GM04504 (cell line): ENCODE results near the gene TMEM129.
"Not testable (repeated sequence)": the region's sequence is repeated elsewhere in the genome, so short reads cannot be mapped to it uniquely, and the experiment has no call there.

Experiments used
- DNase-seq: peaks from one replicate; pipeline ENCODE4 v3.0.0-alpha.2; 2012; ENCODE audit warnings: low read depth

TMEM129 gene

DNA sequence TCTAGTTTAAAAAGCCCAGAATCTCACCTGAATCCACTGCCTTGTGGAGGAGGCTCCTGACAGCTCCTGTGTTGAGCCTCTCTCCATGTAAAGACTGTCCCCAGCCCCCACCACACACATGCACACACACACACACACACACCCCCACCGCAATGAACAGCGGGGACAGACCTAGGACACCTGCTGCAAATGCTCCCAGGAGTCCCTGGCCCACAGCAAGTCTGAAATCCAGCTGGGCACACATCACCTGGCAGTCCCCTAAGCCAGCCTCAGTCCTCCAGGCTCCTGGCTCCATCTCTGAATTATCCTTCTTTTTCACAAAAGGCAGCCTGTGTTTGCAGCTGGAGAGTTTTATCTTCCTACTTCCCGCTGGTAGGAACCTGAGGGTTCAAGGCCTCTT, 30.4 kb downstream of the TMEM129 start:
- no peak for DNase-seq

GRCh38 chr4:1686440-1687036, 34.6 kb downstream of the TMEM129 start:
- no peak for DNase-seq

DNA sequence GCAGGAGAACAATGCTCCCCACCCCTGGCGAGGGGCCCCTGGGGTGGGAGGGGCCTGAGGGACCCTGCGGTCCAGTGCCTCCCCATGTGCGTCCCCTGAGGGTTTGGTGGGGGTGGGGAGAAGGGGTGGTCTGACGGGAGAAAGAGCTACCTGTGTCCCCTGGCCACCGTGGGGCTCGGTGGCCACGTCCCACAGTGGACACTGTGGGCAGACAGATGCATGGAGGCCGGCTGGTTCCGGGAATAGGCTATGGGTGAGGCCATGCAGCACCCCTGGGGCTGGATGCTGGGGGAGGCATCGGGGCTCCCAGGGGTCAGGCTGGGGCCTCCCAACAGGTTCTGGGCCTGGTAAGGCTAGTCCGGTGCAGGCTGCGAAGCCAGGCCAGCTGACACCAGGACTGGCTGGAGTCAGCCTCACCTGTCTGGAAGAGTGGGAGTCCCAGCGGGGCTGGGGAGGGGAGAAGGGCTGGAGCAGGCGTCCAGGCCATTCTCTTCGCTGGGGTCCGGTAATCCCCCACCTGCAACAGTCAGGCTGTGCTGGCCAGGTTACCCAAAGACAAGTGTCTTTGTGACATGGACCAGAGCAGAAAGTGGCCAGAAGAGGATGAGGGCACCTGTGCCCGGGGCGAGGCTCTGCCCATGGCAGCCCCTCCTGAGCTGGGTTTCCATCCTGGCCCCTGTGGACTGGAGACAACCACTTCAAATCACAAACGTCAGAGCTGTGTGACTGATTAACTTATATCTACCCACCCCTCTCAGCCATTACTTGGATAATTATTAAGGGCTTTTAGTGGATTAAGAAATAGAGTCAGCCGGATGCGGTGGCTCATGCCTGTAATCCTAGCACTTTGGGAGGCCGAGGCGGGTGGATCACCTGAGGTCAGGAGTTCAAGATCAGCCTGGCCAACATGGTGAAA, 35.6 kb downstream of the TMEM129 start:
- DNase-seq = no peak

- DNase-seq = no peak
Observed at GRCh38 chr4:1684506-1685234, 36.5 kb downstream of the TMEM129 start.

DNA sequence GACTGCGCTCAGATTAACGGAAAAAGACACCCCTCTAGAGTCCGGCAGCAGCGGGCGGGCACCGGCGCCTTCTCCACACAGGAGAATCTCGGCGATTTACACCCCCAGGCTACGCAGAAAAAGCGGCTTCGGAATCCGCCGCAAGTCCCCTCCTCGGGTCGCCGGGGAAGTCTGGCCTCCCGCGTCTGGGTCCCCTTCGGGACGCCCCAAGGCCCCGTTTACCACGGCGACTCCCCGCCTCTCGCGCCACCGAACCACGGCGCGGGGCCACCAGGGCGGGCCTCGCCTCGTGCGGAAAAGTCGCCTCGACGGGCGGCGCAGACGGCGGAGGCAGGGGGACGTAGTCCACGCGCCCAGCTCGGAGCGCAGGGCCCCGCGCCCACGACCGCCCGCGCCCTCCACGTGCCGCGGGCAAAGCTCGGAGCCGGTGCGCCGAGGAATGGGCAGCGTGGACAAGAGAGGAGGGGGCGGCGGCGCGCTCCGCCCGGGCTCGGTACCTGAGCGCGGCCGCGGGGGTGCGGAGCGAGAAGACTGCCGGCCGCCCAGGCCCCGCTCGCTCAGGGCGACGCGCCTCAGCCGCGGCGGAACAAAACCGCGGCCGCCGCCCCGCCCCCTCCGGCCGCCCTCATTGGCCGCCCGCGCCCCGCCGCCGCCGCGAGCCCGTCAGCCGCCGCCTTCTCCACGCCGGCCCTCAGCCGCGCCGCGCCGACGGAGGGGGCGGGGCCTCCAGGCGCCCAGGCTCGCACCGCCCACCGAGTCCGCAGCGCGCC, 37.2 kb downstream of the TMEM129 start, which contains the start of gene FAM53A:
Gene FAM53A (minus strand): TSS at position 578 of the 770 bp plus-strand sequence. CDS start 15,572 bp downstream, outside the sequence.
- DNase-seq = peak; percentile 73

DNA sequence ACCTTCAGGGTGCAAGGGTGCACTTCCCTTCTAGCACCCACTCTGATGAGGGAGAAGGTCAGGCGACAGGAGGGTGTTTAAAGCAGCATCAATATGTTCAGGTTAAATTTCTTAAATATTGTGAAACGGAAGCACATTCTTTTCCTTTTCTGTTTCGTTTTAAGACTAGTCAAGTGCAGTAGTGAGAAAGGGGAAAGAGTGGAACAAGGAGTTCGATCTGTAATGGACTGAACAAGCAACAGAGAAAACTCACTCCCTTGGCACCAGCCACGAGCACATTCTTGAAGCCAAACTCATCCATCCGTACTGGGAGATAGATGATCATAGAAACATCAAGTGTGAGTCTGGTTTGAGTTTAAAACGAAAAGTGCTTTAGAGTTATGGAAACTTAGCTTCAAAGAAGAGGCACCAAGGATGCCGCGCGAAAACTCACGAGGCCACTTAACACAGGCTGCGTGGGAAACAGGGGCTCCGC, 37.8 kb downstream of the TMEM129 start:
- peak; percentile 67 for DNase-seq

GRCh38 chr4:1682860-1683259, 38.3 kb downstream of the TMEM129 start:
- no peak for DNase-seq

GRCh38 chr4:1678244-1678643, 42.9 kb downstream of the TMEM129 start:
- no peak for DNase-seq

DNA sequence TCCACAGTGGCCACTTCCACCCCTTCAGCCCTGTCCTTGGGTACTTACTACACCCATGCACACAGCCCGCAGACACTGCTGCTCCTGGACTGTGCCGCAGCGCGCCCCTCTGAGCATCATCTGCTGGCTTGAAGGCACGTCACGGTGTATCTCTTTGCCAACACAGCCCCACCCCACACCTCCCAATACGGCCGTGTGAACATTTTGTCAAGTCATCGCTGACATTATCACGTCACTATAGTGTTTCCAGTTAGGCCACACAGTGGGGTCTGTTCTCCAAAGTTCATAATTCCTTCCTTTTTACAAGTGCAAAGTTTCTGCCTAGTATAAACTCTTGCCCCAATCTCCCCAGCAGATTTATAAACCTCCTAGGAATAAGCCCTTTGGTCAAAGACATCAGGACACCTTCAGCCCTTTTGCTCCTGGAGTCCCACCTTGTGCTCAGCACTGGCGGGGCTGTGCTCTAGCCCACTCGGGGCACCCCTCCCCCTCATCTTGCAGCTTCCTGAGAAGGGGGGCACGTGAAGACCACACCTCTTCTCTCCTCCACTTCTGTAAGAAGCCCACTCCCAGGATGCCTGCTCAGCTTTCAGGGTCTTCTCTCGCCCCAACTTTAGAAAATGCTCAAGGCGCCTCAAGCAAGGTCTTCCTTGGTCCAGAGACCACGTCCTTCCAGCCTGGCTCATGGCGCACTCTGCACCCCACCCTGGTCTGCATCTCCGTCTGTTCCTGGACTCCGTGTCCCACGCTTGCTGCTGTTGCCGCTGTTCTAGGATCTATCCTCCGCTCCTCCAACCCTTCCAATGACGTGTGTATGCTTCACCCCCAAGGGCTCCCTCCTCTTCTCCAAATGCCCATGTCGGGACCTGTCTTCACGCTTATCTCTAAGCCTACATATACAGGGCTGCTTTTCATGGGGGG, 44.3 kb downstream of the TMEM129 start:
- no peak for DNase-seq

GRCh38 chr4:1675802-1676137, 45.4 kb downstream of the TMEM129 start:
- no peak for DNase-seq

DNA sequence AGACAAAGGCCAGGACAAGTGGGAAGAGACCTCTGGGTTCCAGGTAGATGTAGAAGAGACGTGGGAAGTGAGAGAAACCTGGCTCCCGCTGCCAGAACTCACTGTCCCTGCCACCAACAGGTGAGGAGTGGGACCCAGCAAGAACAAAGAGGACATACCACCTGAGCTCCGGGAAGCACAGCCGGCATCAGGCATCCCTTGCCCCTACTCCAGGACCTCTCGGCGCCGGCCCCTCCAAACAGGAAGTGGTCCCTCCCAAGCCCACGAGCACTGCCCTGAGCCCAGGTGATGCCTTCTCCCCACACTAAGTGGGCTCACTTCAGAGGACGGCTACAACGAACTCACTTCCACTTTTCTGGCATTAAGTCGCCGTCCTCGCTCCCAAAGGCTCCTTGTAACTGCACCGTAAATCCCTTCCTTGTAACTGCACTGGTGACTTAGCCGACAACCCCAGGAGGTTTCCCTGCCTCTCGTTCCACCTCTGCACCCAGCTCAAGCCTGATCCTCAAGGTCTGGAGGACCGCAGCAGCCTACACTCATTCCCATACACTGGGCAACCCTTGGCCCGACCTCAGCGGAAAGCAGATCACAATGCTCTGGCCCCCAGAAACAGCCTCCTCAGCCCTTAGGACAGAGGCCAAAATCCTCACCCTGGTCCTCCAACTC, 45.9 kb downstream of the TMEM129 start:
- no peak for DNase-seq

GRCh38 chr4:1674682-1675081, 46.4 kb downstream of the TMEM129 start:
- DNase-seq = no peak

DNA sequence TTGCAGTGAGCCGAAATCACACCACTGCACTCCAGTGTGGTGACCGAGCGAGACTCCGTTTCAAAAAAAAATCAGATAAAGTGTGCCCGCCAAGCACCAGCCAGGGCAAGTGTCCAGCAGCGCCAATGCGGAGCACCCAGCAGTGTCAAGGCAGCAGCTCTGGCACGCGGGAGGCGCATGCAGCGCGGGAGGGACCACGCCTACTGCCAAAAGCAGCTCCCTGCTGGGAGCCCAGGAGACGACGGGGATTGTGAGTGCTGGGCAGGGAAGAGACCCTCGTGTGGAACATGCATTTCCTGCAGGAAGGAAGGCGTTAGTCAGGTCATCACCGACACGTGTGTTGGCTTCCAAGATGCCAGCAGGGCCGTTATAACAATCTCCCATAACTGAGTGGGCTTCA, 47.5 kb downstream of the TMEM129 start:
- no peak for DNase-seq

- not testable (repeated sequence) for DNase-seq
Observed at GRCh38 chr4:1671011-1671410, 50.1 kb downstream of the TMEM129 start.

DNA sequence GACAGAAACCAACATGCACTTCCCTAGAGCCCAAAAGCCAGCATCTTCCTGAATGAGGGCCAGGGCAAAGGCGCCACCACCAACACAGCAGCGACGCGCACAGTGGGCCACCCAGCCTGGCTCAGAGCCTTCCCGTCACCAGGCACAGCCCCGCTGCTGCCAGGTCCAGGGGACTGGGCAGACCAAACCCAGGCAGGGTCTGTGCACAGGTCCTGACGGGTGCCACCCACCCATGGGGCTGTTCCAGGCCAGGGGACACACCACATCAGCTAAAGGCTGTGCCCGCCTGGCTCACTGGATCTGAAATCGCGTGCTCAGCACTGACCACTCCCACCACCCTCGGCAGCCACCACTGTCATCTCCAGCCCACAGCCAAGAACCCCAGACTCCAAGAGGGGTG, 50.8 kb downstream of the TMEM129 start:
- DNase-seq = no peak

- no peak for DNase-seq
Observed at GRCh38 chr4:1669850-1670249, 51.3 kb downstream of the TMEM129 start.

GRCh38 chr4:1669270-1669669, 51.9 kb downstream of the TMEM129 start:
- DNase-seq = no peak

DNA sequence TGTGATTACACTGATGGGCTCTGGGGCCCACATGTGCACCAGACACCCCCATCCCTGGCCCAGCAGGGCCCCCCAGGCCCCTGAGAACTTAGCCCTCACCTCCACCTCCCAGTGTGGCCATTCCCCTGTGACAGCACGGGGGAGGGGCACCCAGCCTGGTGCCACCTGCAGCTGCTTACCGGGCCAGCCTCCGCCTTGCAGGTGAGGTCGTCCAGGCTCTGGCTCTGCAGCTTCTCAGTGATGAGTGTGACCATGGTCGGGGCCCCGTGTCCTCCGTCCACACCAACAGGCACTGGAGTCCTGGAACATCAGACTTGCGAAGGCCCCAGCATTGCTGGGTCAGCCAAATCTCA, 52.7 kb downstream of the TMEM129 start:
- no peak for DNase-seq

GRCh38 chr4:1667273-1667672, 53.9 kb downstream of the TMEM129 start:
- no peak for DNase-seq

DNA sequence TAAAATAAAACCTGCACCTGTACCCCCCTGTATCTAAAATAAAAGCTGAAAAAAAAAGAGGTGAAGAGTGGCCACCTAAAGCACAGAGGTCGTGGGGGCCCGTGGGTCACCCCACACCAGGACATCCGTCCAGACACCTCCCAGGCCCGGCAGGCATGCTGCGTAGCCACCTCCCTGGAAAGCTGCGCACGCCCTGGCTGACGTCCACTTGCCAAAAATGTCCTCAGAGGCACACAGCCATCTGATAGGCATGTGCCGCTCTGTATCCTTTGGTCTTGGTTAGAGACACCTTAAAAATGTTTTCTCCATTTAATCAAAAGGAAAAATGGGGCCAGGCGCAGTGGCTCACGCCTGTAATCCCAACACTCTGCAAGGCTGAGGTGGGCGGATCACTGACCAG, 54.7 kb downstream of the TMEM129 start:
- DNase-seq = no peak
